ENCODE results near the gene KERA.

The KERA gene

GRCh38 chr12:91037276-91037675, 20.5 kb downstream of the KERA start:
- no peaks in the 10 kb centered on the region for H3K4me1 ChIP-seq (ENCODE audit: control insufficient read depth, insufficient read depth, low read length)
- H3K4me3 ChIP-seq (ENCODE audit: low read depth, low read length), result no peak overlapping the region
- POLR2A ChIA-PET, result no interaction called here
- CTCF ChIA-PET, result interaction anchor here (0.6 to 2.8 kb wide), 4 partner anchors 73 to 295 kb away, joined by 4 to 13 read pairs (median 4); no protein-coding TSS in a partner anchor
- H3K9me3 ChIP-seq (ENCODE audit: control insufficient read depth, insufficient read depth, low read depth, low read length), result no peaks in the 10 kb centered on the region
- no peak overlapping the region for H3K27ac ChIP-seq (ENCODE audit: extremely low read depth, low read depth, low read length)
- H3K36me3 ChIP-seq (ENCODE audit: control insufficient read depth in 2 of 2, insufficient read depth in 1 of 2, low read length in 2 of 2), result no peaks in the 10 kb centered on the region
- TF ChIP-seq ZIC2 (tag by site-specific recombination; IDR thresholded peaks at IDR 0.05), result no peak
- TF ChIP-seq ZNF202 (tag by site-specific recombination; IDR thresholded peaks at IDR 0.05; ENCODE audit: borderline replicate concordance), result no peak
- TF ChIP-seq ZNF169 (tag by site-specific recombination; IDR thresholded peaks at IDR 0.05), result no peak
- TF ChIP-seq ZNF266 (tag by site-specific recombination; IDR thresholded peaks at IDR 0.05; ENCODE audit: low read depth), result no peak
- no peak for TF ChIP-seq BCL6B (tag by site-specific recombination; IDR thresholded peaks at IDR 0.05)
- TF ChIP-seq ZNF140 (tag by site-specific recombination; IDR thresholded peaks at IDR 0.05), result no peak
- no peak for TF ChIP-seq MZF1 (tag by site-specific recombination; IDR thresholded peaks at IDR 0.05; ENCODE audit: borderline replicate concordance)
- TF ChIP-seq KLF9 (tag by site-specific recombination; IDR thresholded peaks at IDR 0.05; ENCODE audit: low read depth), result no peak
- no peak for TF ChIP-seq ZNF658 (tag by site-specific recombination; IDR thresholded peaks at IDR 0.05)
- no peak for TF ChIP-seq PBX3 (CRISPR knock-in tag; IDR thresholded peaks at IDR 0.05)

GRCh38 chr12:91033251-91033650, 24.6 kb downstream of the KERA start:
- Histone ChIP-seq H3K4me1 (ENCODE audit: control insufficient read depth, insufficient read depth, low read length) (no peaks in the 10 kb centered on the region), H3K27ac (ENCODE audit: extremely low read depth, low read depth, low read length) (no peak overlapping the region), H3K4me3 (ENCODE audit: low read depth, low read length) (no peak overlapping the region), H3K9me3 (ENCODE audit: control insufficient read depth, insufficient read depth, low read depth, low read length) (no peaks in the 10 kb centered on the region), H3K36me3 (ENCODE audit: control insufficient read depth in 2 of 2, insufficient read depth in 1 of 2, low read length in 2 of 2) (no peaks in the 10 kb centered on the region)
- ChIA-PET POLR2A (no interaction called here), CTCF (no interaction called here)
- no peak for TF ChIP-seq ZNF26 (tag by site-specific recombination; IDR thresholded peaks at IDR 0.05)
- TF ChIP-seq PBX3 (CRISPR knock-in tag; IDR thresholded peaks at IDR 0.05), result no peak
- no peak for TF ChIP-seq ZNF433 (tag by site-specific recombination; IDR thresholded peaks at IDR 0.05; ENCODE audit: low read depth)
- no peak for TF ChIP-seq ZNF548 (tag by site-specific recombination; IDR thresholded peaks at IDR 0.05)
- TF ChIP-seq FEZF1 (tag by site-specific recombination; IDR thresholded peaks at IDR 0.05), result no peak
- no peak for TF ChIP-seq ZNF404 (tag by site-specific recombination; IDR thresholded peaks at IDR 0.05)
- no peak for TF ChIP-seq ZNF274 (IDR thresholded peaks at IDR 0.05; ENCODE audit: low read length)
- no peak for TF ChIP-seq ZNF274 (tag by site-specific recombination; IDR thresholded peaks at IDR 0.05; ENCODE audit: borderline replicate concordance)
- TF ChIP-seq ZBTB48 (tag by site-specific recombination; IDR thresholded peaks at IDR 0.05), result no peak
- no peak for TF ChIP-seq PRDM2 (tag by site-specific recombination; IDR thresholded peaks at IDR 0.05; ENCODE audit: borderline replicate concordance)
- no peak for TF ChIP-seq PRDM6 (tag by site-specific recombination; IDR thresholded peaks at IDR 0.05)
- TF ChIP-seq ZNF623 (tag by site-specific recombination; IDR thresholded peaks at IDR 0.05), result no peak
- TF ChIP-seq ZNF175 (tag by site-specific recombination; IDR thresholded peaks at IDR 0.05), result no peak

Data from HEK293 (cell line).